Activated CD4-positive, alpha-beta memory T cell treated with anti-CD3 and anti-CD28 coated beads, Interleukin-2, amount 10 ng/mL, durations not matched to agents 7 days and 5 days (primary cell): ENCODE results near the gene RUSC1. TPM values are rescaled to one million over a fixed set of nuclear protein-coding genes. Genes with fewer than 3 reads are reported as not detected.

Experiments used
- CTCF ChIA-PET: fragments of 350-600 bp; sonication (Branson Sonifier 250); formaldehyde crosslinking; loops from one replicate; lab custom pipeline; 2021; ENCODE audit warnings: antibody characterized with exemption, inconsistent platforms; lab: Charles Lee
- POLR2A ChIA-PET: fragments of 350-600 bp; sonication (Branson Sonifier 250); formaldehyde crosslinking; loops from one replicate; lab custom pipeline; 2021; ENCODE audit warnings: antibody characterized with exemption; lab: Charles Lee
- DNase-seq: peaks from one replicate; pipeline ENCODE4 v3.0.0-alpha.2; 2020
- H3K27ac Mint-ChIP-seq: one replicate; pipeline ENCODE4 v1.8.0; 2021; ENCODE audit warnings: mild to moderate bottlenecking, mixed read lengths
- H3K27me3 Mint-ChIP-seq: one replicate; pipeline ENCODE4 v1.8.0; 2021; ENCODE audit warnings: mixed read lengths
- H3K36me3 Mint-ChIP-seq: one replicate; pipeline ENCODE4 v1.8.0; 2021; ENCODE audit warnings: low read depth, mixed read lengths
- H3K4me1 Mint-ChIP-seq: one replicate; pipeline ENCODE4 v1.8.0; 2021; ENCODE audit warnings: mixed read lengths
- H3K4me3 Mint-ChIP-seq: one replicate; pipeline ENCODE4 v1.8.0; 2021; ENCODE audit warnings: mild to moderate bottlenecking, mixed read lengths
- H3K9me3 Mint-ChIP-seq: one replicate; pipeline ENCODE4 v1.8.0; 2021; ENCODE audit warnings: mixed read lengths
- total RNA-seq, 2 experiments: library from RNA; stranded (reverse); gene quantifications; one replicate each; pipeline ENCODE4 v1.2.3, GENCODE V29; 2021

The RUSC1 gene, protein sequence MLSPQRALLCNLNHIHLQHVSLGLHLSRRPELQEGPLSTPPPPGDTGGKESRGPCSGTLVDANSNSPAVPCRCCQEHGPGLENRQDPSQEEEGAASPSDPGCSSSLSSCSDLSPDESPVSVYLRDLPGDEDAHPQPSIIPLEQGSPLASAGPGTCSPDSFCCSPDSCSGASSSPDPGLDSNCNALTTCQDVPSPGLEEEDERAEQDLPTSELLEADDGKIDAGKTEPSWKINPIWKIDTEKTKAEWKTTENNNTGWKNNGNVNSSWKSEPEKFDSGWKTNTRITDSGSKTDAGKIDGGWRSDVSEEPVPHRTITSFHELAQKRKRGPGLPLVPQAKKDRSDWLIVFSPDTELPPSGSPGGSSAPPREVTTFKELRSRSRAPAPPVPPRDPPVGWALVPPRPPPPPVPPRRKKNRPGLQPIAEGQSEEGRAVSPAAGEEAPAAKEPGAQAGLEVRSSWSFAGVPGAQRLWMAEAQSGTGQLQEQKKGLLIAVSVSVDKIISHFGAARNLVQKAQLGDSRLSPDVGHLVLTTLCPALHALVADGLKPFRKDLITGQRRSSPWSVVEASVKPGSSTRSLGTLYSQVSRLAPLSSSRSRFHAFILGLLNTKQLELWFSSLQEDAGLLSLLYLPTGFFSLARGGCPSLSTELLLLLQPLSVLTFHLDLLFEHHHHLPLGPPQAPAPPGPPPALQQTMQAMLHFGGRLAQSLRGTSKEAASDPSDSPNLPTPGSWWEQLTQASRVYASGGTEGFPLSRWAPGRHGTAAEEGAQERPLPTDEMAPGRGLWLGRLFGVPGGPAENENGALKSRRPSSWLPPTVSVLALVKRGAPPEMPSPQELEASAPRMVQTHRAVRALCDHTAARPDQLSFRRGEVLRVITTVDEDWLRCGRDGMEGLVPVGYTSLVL
- total RNA-seq, result 10 to 100 TPM; 24.6 to 26.2 TPM

DNA sequence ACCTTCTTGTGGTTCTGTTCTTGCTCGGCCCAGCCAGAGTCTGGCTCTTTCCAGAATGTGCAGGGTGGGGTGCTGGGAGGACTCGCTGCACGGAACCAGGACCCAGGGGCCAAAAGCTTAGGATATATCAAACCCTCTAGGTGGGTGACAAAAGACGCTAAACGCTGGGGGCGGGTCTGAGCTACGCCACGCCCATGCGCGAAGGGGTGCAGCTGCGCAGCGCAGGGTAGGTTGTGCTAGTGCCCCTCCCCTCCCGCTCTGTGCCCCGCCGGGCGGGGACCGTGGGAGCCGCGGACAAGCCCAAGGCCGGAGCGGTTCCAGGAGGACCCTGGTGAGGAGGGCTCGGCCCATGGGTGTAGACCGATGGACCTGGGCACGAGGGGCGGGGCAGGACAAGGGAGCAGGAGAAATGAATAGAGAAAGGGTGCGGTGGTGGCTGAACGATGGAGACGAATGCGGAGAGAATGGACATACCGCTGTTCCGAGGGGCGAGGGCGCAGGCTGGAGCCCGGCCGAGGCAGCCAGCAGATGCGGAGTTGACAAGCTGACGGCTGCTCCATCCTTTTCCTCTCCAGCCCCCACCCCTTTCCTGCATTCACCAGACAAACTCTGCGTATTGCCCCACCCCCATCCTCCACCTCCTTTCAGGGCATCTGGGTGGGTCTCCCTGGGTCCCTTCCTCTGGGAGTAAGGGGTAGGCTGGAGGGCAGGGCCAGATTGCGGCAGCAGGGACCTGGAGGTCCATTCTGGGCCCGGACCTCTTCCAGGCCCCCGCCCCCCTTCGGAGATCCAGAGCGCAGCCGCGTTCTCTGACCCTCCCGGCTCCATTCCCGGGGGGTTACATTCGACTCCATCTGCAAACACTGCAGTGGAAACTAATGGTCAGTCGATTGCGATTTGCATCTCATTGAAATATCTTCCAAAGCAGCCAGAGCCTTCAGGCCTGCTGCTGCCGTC lies at the start of gene RUSC1:
Gene RUSC1 (plus strand): TSS at position 234 of the 957 bp plus-strand sequence. CDS start 880 bp downstream, outside the sequence.
- peak within 1 kb of the TSS; percentile 46 for H3K27ac Mint-ChIP-seq
- no peaks in the 10 kb centered on the region for H3K27me3 Mint-ChIP-seq
- H3K9me3 Mint-ChIP-seq, result no peaks in the 10 kb centered on the region
- H3K36me3 Mint-ChIP-seq, result peaks cover 36% of the 10 kb centered on the region
- POLR2A ChIA-PET, result interaction anchor here (0.6 to 6.2 kb wide), 7 partner anchors 11 to 77 kb away, joined by 3 to 50 read pairs (median 3); partner anchors contain the start of gene FDPS
- DNase-seq, result peak; percentile 79
- CTCF ChIA-PET, result interaction anchor here (0.6 to 5.5 kb wide), 9 partner anchors 9 to 236 kb away, joined by 3 to 78 read pairs (median 4); partner anchors contain the start of genes FDPS and THBS3
- peaks cover 46% of the 10 kb centered on the region for H3K4me1 Mint-ChIP-seq
- H3K4me3 Mint-ChIP-seq, result peak within 1 kb of the TSS; percentile 66

DNA sequence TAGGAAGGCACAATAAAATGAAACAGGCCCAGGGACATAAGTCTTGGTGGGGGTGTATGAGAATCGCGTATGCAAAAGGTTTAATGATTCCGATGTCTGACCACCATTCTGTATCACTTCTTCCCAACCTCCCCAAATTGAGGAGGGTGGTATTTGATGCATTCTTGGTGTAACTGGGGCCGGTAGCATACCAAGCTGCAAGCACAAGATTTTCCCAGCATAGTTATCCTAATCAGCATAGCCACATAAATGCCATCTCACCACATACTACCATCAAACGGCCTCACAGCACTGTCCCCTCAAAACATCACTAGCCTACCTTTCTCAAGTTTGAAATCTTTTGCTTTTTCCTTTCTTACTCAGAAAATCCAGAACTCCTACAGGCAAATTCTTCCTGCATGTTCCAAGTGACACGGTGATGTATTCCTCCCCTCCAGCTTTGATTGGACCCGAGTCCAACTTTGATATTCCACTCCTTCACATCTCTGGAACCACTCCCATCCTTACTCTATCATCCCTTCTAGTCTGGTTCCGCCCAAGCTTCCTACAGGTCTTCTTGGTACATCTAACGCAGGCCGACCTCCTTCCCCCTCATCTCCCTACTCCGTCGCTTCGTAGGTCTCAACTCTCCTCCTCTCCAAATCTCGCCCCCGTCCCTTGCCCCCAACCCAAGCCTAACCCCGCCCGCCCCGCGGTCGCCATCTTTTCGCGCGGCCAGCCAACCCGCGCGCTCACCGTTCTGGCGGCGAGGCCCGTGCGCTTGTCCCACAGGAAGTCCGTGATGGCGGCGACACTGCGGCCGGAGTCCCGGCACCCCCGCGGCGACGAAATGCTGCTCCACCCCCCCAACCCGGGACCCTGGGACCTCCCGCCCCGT lies 48.0 kb upstream of the RUSC1 start:
- Mint-ChIP-seq H3K27ac (peak overlapping the region; percentile 90), H3K9me3 (no peaks in the 10 kb centered on the region), H3K36me3 (peaks cover 46% of the 10 kb centered on the region), H3K4me3 (peak overlapping the region; percentile 98), H3K4me1 (peaks cover 44% of the 10 kb centered on the region), H3K27me3 (no peaks in the 10 kb centered on the region)
- DNase-seq, result no peak
- ChIA-PET POLR2A (interaction anchor here (0.8 to 3.2 kb wide), 19 partner anchors 11 to 100 kb away, joined by 3 to 57 read pairs (median 6); partner anchors contain the start of genes ENTREP3, FDPS, KRTCAP2 and SCAMP3), CTCF (interaction anchor here (0.7 to 2.6 kb wide), 6 partner anchors 9 to 157 kb away, joined by 3 to 29 read pairs (median 8); partner anchors contain the start of genes KRTCAP2 and SCAMP3)

DNA sequence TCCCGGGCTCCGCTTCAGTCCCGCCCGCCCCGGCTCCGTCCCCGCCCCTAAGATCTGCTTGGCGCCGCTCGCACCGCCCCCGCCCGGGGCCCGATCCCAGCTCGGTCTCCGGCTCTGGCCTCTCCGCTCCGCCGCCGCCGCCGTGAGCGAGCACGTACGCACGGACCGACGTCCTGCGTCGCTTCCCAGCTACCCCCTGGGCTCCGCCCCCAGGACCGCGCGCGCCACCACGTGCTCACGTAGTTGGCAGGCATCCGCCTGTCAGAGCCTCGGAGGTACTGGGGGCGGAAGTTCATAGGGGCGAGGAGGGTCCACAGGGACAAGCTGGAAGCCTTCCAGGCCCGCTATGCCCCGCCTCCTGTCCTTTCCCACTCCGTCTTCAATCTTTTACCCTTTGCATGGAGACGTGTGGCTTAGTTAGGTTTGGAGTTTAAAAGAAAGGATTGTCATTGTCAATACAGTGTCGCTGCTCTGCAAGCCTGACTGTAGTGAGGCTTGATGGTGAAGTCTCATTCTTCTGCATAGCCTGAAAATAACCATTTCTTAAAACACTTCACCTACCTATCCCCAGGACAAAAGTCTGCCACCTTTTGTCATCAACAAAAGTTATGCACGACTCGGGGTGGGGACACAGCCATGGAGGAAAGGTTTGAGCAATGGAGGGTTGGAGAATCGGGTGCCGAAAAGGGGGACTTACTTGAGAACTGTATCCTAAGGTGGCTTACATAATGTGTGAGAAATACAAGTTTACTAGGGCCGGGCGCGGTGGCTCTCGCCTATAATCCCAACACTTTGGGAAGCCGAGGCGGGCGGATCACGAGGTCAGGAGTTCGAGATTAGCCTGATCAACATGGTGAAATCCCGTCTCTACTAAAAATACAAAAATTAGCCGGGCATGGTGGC lies 47.1 kb upstream of the RUSC1 start, which contains the start of gene CLK2:
Gene CLK2 (minus strand): TSS at position 162 of the 903 bp plus-strand sequence. CDS start 2,527 bp downstream, outside the sequence.
- H3K27me3 Mint-ChIP-seq, result peaks cover 3% of the 10 kb centered on the region
- H3K9me3 Mint-ChIP-seq, result no peaks in the 10 kb centered on the region
- POLR2A ChIA-PET, result interaction anchor here (0.8 to 3.2 kb wide), 19 partner anchors 11 to 703 kb away, joined by 3 to 57 read pairs (median 6); partner anchors contain the start of genes ENTREP3, FDPS, KRTCAP2 and SCAMP3
- peak within 1 kb of the TSS; percentile 98 for H3K4me3 Mint-ChIP-seq
- H3K36me3 Mint-ChIP-seq, result peaks cover 37% of the 10 kb centered on the region
- peak within 1 kb of the TSS; percentile 90 for H3K27ac Mint-ChIP-seq
- peaks cover 46% of the 10 kb centered on the region for H3K4me1 Mint-ChIP-seq
- DNase-seq, result peak; percentile 96
- CTCF ChIA-PET, result interaction anchor here (0.7 to 2.6 kb wide), 6 partner anchors 10 to 101 kb away, joined by 3 to 29 read pairs (median 8); partner anchors contain the start of genes KRTCAP2 and SCAMP3

DNA sequence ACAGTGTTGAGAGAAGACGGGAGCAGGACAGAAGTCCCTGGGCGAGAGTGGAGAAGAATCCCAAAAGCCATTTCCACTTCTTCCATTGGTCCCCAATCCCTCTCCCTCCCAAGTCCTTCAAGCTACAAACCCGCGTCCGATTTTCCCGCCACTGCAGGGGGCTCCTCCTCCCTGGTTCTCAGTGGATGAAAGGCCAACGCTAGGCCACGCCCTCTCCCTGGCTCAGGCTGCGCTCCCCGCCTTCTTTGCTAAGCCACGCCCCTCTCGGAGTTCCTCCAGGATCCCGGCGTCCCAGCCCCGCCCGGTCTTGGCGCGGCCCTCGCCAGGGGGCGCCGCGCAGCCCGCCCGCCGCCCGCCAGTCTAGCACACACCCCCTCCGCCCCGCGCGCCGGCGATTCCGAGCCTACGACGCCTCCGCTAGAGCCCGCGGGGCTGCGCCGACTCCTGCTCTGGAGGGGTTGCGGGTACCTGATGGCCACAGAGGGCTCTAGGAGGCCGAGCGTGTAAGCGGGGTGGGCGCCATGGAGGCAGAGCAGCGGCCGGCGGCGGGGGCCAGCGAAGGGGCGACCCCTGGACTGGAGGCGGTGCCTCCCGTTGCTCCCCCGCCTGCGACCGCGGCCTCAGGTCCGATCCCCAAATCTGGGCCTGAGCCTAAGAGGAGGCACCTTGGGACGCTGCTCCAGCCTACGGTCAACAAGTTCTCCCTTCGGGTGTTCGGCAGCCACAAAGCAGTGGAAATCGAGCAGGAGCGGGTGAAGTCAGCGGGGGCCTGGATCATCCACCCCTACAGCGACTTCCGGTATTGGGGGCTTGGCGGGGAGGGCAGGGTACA lies 43.4 kb upstream of the RUSC1 start, which contains the start of gene HCN3:
Gene HCN3 (plus strand): TSS at position 394 of the 832 bp plus-strand sequence. CDS start 128 bp downstream, at position 522.
- CTCF ChIA-PET, result interaction anchor here (0.7 to 1.4 kb wide), 5 partner anchors 25 to 404 kb away, joined by 3 to 6 read pairs (median 4); partner anchors contain the start of genes KRTCAP2 and RUSC1
- Mint-ChIP-seq H3K36me3 (peaks cover 8% of the 10 kb centered on the region), H3K4me3 (peak within 1 kb of the TSS; percentile 56), H3K4me1 (peaks cover 31% of the 10 kb centered on the region), H3K27ac (no peak within 1 kb of the TSS), H3K27me3 (peaks cover 4% of the 10 kb centered on the region), H3K9me3 (no peaks in the 10 kb centered on the region)
- peak; percentile 93 for DNase-seq
- POLR2A ChIA-PET, result interaction anchor here (0.7 to 1.5 kb wide), 4 partner anchors 22 to 44 kb away, joined by 3 to 4 read pairs (median 3); partner anchors contain the start of genes FDPS and RUSC1

DNA sequence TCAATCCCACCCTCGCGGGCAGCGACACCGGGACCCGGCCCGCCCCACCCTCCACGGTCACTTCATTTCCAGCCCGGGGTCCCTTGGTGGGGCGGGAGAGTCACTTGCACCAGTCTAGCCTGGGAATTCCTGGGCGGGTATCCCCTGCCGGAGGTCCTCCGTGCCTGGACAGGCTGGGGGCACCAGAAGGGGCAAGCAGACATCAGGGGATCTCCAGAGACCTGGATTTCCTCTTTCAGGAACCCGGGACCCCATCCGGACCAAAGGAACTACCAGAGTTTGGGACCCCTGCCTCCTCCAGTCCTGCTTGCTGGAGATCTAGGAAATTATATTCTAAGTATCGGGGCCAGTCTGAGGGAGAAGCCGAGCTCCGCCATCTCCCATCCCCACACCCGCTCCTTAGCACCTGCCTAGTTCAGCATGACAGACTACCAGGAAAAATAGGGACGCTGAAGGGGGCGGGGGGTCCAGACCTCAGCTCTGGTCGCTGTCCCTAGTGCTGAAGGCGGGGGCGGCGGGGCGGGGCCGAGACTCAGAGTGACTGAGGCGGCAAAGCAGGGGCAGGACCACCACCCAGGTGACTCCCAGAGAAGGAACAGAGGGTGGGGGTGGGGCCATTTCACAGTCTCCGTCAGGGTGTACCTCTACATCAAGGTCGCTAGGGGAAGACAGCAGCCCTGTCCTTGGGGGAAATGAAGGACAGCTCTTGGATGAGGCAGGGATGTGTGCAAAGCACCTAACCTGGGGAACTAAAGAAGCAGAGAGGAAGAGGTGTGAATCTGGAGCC lies 42.6 kb upstream of the RUSC1 start:
- peak; percentile 70 for DNase-seq
- no peaks in the 10 kb centered on the region for H3K9me3 Mint-ChIP-seq
- ChIA-PET CTCF (interaction anchor here (0.7 to 1.0 kb wide), 4 partner anchors 26 to 403 kb away, joined by 3 to 6 read pairs (median 4); no protein-coding TSS in a partner anchor), POLR2A (interaction anchor here (0.7 to 1.0 kb wide), 2 partner anchors 42 to 43 kb away, joined by 3 read pairs; partner anchors contain the start of gene RUSC1)
- peak overlapping the region; percentile 56 for H3K4me3 Mint-ChIP-seq
- peaks cover 2% of the 10 kb centered on the region for H3K36me3 Mint-ChIP-seq
- H3K27ac Mint-ChIP-seq, result no peak overlapping the region
- peaks cover 4% of the 10 kb centered on the region for H3K27me3 Mint-ChIP-seq
- peaks cover 27% of the 10 kb centered on the region for H3K4me1 Mint-ChIP-seq

DNA sequence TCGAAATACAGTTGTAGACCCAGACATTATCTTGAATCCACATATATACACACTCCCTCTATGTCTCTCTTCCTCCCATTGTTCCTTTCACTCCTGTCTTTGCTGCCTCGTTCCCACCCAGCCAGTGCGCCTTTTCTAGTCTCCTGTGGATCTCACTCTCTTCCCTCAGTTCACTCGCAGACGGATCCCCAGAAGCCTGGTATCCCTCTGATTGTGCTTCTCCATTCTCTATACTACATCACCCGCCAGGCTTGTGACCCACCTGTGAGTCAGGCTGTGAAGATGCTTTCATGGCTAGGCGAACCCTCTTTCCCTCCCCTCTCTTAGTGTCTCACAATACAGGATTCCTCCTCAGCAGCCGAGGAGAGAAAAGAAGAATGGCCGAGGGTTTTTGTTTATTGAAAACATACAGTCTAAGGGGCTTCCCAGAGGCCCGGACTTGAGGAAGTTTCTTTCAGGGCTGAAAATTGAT lies 42.0 kb upstream of the RUSC1 start:
- Mint-ChIP-seq H3K4me1 (peaks cover 25% of the 10 kb centered on the region), H3K9me3 (no peaks in the 10 kb centered on the region), H3K27me3 (peaks cover 4% of the 10 kb centered on the region), H3K4me3 (peak overlapping the region; percentile 1), H3K27ac (no peak overlapping the region), H3K36me3 (no peaks in the 10 kb centered on the region)
- ChIA-PET POLR2A (interaction anchor here (1.0 to 1.3 kb wide), 2 partner anchors 30 to 42 kb away, joined by 3 to 4 read pairs; partner anchors contain the start of genes FDPS and RUSC1), CTCF (interaction anchor here (0.9 to 1.0 kb wide), 4 partner anchors 27 to 43 kb away, joined by 3 to 6 read pairs (median 4); no protein-coding TSS in a partner anchor)
- no peak for DNase-seq

DNA sequence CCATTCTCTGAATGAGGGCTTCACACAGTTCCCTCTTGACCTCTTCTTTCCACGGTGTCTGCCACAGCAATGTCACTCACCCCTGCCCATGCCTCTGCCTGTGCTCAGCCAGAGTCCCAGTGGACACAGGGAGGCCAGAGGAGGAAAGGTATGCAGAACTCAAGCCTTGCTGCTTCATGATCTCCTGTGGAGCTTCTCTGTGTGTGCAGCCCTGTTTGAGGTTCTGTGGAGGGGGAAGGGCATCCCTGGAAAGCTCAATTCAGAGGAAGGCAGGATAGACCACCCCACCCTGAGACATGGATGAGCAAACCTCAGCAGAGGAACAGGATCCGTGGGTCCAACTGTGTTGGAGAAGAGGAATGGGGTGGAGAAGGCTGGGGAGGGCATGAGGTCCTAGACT lies 41.4 kb upstream of the RUSC1 start:
- H3K27me3 Mint-ChIP-seq, result peaks cover 4% of the 10 kb centered on the region

DNA sequence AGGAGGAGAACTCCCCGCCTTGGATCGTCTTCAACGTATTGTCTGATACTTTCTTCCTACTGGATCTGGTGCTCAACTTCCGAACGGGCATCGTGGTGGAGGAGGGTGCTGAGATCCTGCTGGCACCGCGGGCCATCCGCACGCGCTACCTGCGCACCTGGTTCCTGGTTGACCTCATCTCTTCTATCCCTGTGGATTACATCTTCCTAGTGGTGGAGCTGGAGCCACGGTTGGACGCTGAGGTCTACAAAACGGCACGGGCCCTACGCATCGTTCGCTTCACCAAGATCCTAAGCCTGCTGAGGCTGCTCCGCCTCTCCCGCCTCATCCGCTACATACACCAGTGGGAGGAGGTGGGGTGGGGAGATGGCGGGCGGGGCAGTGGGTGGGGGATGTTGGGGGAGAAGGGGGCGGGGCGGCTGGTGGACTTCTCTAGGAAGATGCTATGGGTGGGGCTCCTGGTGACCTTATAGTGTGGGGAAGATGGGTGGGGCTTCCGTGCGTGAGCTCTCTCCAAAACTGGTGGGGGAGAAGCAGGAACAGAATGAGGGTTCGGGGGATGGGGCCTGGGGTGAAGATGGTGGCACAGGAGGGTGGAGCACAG lies 38.1 kb upstream of the RUSC1 start:
- DNase-seq, result no peak
- ChIA-PET POLR2A (no interaction called here), CTCF (interaction anchor here (1.0 kb wide), 1 partner anchor 41 kb away, joined by 3 read pairs; no protein-coding TSS in a partner anchor)
- Mint-ChIP-seq H3K4me3 (no peak overlapping the region), H3K27ac (no peak overlapping the region), H3K9me3 (no peaks in the 10 kb centered on the region), H3K27me3 (peaks cover 4% of the 10 kb centered on the region), H3K36me3 (no peaks in the 10 kb centered on the region), H3K4me1 (peaks cover 7% of the 10 kb centered on the region)

More for the DNA sequence above, 41.4 kb upstream of the RUSC1 start:
- POLR2A ChIA-PET, result interaction anchor here (1.3 kb wide), 1 partner anchor 29 kb away, joined by 4 read pairs; the partner anchor contains the start of gene FDPS
- Mint-ChIP-seq H3K4me1 (peaks cover 22% of the 10 kb centered on the region), H3K36me3 (no peaks in the 10 kb centered on the region), H3K4me3 (no peak overlapping the region), H3K9me3 (no peaks in the 10 kb centered on the region), H3K27ac (no peak overlapping the region)
- DNase-seq, result no peak
- CTCF ChIA-PET, result interaction anchor here (0.9 kb wide), 1 partner anchor 43 kb away, joined by 4 read pairs; no protein-coding TSS in a partner anchor
